NCI-H82 treated with DMSO at 0.1 percent for 48 hours (cell line): ENCODE results near the gene IL6.
A peak's percentile ranks its signal among the peaks of the same experiment; 100 is the strongest.

Experiments used
- DNase-seq: peaks from one replicate; lab custom pipeline; 2025; ENCODE audit not compliant: unreplicated experiment; lab: John Stamatoyannopoulos, UW

Gene IL6

DNA sequence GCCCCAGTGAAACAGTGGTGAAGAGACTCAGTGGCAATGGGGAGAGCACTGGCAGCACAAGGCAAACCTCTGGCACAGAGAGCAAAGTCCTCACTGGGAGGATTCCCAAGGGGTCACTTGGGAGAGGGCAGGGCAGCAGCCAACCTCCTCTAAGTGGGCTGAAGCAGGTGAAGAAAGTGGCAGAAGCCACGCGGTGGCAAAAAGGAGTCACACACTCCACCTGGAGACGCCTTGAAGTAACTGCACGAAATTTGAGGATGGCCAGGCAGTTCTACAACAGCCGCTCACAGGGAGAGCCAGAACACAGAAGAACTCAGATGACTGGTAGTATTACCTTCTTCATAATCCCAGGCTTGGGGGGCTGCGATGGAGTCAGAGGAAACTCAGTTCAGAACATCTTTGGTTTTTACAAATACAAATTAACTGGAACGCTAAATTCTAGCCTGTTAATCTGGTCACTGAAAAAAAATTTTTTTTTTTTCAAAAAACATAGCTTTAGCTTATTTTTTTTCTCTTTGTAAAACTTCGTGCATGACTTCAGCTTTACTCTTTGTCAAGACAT is 574 bp upstream of the IL6 start:
- DNase-seq = peak; percentile 21

DNA sequence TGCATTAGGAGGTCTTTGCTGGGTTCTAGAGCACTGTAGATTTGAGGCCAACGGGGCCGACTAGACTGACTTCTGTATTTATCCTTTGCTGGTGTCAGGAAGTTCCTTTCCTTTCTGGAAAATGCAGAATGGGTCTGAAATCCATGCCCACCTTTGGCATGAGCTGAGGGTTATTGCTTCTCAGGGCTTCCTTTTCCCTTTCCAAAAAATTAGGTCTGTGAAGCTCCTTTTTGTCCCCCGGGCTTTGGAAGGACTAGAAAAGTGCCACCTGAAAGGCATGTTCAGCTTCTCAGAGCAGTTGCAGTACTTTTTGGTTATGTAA is 675 bp downstream of the IL6 start:
- DNase-seq = no peak

DNA sequence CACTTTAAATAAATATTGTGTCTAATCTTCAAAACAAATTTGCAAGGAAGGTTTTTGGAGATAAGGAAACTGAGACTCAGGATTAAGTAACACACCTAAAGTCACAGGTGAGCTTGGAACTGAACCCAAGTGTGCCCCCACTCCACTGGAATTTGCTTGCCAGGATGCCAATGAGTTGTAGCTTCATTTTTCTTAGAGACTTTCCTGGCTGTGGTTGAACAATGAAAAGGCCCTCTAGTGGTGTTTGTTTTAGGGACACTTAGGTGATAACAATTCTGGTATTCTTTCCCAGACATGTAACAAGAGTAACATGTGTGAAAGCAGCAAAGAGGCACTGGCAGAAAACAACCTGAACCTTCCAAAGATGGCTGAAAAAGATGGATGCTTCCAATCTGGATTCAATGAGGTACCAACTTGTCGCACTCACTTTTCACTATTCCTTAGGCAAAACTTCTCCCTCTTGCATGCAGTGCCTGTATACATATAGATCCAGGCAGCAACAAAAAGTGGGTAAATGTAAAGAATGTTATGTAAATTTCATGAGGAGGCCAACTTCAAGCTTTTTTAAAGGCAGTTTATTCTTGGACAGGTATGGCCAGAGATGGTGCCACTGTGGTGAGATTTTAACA is 1.5 kb downstream of the IL6 start:
- no peak for DNase-seq

DNA sequence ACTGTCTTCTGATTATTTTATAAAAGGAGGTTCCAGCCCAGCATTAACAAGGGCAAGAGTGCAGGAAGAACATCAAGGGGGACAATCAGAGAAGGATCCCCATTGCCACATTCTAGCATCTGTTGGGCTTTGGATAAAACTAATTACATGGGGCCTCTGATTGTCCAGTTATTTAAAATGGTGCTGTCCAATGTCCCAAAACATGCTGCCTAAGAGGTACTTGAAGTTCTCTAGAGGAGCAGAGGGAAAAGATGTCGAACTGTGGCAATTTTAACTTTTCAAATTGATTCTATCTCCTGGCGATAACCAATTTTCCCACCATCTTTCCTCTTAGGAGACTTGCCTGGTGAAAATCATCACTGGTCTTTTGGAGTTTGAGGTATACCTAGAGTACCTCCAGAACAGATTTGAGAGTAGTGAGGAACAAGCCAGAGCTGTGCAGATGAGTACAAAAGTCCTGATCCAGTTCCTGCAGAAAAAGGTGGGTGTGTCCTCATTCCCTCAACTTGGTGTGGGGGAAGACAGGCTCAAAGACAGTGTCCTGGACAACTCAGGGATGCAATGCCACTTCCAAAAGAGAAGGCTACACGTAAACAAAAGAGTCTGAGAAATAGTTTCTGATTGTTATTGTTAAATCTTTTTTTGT is 2.3 kb downstream of the IL6 start:
- no peak for DNase-seq

DNA sequence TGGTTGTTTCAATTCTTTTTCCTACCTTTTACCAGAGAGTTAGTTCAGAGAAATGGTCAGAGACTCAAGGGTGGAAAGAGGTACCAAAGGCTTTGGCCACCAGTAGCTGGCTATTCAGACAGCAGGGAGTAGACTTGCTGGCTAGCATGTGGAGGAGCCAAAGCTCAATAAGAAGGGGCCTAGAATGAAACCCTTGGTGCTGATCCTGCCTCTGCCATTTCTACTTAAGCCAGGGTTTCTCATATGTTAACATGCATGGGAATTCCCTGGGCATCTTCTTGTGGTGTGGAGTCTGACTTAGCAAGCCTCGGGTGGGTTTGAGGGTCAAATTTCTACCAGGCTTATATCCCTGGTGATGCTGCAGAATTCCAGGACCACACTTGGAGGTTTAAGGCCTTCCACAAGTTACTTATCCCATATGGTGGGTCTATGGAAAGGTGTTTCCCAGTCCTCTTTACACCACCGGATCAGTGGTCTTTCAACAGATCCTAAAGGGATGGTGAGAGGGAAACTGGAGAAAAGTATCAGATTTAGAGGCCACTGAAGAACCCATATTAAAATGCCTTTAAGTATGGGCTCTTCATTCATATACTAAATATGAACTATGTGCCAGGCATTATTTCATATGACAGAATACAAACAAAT is 3.2 kb downstream of the IL6 start:
- DNase-seq = no peak

DNA sequence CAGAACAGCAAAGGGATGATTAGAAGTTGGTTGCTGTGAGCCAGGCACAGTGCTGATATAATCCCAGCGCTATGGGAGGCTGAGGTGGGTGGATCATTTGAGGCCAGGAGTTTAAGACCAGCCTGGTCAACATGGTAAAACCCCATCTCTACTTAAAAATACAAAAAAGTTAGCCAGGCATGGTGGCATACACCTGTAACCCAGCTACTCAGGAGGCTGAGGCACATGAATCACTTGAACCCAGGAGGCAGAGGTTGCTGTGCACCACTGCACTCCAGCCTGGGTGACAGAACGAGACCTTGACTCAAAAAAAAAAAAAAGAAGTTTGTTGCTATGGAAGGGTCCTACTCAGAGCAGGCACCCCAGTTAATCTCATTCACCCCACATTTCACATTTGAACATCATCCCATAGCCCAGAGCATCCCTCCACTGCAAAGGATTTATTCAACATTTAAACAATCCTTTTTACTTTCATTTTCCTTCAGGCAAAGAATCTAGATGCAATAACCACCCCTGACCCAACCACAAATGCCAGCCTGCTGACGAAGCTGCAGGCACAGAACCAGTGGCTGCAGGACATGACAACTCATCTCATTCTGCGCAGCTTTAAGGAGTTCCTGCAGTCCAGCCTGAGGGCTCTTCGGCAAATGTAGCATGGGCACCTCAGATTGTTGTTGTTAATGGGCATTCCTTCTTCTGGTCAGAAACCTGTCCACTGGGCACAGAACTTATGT is 4.1 kb downstream of the IL6 start:
- DNase-seq = no peak

DNA sequence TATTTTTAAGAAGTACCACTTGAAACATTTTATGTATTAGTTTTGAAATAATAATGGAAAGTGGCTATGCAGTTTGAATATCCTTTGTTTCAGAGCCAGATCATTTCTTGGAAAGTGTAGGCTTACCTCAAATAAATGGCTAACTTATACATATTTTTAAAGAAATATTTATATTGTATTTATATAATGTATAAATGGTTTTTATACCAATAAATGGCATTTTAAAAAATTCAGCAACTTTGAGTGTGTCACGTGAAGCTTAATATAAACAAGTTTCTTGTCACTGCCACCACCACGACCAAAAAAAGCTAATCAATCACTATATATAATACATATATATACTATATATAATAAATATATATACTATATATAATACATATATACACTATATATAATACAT is 4.8 kb downstream of the IL6 start:
- no peak for DNase-seq

DNA sequence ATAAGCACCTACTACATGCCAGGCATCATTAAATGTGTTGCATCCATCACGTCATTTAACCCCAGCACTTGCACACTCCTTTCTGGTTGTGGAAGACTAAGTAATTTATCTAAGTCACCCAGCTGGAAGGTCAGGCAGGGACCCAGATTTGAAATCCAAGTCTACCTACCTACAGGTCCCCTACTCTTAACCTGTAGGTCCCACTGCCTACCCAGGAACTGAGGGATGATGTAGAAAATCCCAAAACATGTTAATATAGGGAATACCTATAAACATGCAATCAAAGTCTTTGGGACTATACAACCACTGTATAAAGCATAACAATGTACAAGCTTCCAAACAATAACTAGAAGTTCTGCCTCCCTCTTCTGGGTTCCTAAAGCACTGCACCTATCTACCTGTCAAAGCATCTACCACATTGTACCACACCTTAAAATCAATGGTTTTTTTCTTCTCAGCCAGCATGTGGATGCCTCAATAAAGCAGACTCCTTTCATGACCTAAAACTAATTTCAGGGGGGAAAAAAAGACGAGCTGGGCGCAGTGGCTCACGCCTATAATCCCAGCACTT is 5.6 kb downstream of the IL6 start:
- no peak for DNase-seq

DNA sequence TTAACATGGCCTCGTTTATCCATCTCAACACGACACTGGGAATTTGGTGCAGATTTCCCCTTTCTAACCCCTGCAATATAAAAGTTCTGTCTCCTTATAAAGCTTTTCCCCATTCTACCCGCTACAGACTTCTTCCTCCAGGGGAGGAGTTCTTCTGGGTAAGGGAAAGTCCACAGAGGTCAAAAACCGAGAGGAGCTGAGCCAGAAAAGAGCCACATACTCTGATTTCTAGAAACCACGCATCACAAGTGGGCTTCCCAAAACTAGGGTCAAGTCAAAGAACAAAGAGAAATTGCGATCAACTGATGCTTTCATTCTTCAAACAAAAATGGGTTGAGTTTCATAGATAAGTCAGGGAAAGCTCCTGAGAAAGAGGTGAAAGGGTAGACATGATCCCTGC is 6.8 kb downstream of the IL6 start:
- no peak for DNase-seq

DNA sequence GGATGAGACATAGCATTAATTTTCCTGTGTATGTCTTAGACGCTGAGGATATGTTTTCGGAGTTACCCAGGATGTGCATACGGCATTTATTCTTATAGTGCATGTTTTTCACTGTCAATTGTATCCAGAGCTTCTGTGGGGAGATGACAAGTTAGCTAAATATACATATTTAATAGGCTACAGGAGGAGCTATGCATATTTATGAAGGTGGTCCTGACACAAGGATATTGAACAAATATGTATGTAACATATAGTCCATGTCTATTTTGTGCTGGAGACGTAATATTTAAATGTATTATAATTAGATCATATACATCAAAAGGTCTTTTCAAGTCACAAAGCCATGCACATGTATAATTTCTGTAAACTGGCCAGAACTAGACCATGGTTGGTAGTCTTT is 16.0 kb downstream of the IL6 start:
- DNase-seq = no peak

DNA sequence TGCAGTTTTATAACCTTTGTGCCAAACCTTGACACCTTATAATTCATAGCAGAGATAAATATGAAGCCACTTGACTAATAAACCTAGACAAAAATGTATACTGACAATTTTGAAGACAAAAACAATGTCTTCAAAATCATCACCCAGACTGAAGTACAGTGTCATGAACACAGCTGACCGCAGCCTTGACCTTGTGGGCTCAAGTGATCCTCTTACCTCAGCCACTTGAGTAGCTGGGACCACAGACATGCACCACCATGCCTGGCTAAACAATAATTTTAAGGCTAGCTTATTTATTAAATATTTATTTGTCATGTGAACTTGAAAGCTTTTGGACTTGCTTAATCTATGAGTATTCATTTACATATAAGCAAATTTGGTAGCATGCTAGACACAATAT is 24.3 kb downstream of the IL6 start:
- DNase-seq = no peak

DNA sequence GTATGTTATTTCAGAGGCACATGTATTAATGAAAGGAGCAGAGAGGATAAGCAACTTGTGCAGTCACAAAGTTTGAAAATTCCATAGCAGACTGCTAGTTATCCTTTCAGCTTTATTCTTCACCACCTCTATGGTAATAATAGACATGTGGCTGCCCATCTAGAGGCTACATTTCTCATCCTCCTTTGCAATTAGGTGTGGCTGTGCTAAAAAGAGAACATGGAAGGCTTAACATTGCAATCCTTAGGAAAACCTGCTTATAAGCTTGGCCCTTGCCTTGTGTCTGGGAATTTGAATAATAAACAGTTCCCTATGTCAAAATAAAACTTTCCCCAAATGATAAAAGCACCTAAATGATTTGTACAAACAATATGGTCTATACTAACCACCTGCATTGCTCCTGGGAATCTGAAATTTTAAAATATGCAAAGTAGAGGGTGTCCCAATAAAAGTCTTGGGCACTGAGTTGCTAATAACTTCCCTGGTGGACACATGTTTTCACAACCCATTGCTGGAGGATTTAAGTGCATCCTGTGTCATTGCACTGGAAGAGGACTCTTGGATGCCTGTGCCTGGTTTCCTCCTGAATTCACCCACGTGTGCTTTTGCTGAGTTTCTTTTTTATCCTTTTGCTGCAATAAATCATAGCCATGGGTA is 30.5 kb downstream of the IL6 start:
- DNase-seq = no peak

DNA sequence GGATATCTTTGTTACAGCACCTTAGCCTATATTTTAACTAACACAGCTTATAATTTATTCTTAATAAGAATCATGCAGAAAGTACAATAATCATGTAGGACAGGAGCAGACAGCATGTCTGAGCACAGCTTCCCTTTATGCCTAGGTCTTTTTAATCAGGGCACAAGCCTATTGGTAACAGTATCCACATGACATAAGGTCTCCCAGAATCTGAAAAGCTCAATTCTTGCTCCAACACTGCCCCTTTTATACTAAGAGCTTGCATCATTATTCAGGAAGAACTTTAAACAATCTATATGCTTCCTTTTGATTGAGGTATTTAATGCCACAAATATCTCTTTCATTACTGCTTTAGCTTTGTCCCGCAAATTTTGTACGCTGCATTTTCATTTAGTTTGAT is 31.6 kb downstream of the IL6 start:
- DNase-seq = no peak

DNA sequence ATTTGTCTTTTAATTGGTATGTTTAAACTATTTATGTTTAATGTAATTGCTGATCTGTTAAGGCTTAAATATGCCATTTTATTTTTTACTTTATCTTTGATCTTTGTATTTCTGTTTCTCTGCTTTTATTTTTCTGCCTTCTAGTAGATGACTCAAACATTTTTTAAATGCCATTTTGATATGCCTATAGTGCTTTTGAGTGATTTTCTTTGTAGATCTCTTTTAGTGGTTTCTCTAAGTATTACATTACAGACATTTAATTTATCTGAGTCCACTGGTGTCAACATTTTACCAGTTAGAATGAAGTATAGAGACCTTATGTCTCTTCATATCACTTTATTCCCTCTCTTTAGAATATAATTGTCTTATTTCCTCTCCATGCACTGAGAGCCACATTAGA is 32.7 kb downstream of the IL6 start:
- no peak for DNase-seq

DNA sequence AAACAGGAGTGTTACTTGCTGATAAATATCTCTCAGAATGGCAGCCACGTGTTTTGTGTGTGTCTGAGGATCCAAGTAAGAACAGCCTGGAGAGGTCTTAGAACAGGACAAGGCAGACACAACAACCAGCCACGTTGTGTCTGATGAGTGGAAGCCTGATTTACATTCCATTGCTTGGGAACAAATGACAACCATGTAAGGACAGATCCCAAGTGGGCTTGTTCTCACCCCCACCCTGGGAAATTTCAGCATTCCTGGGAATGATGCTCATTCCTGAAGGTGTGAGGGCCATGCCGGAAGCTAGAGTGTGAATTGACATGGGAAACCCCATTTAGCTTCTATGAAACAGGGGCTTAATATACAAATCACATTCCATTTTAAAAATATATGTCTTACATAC is 35.9 kb downstream of the IL6 start:
- DNase-seq = no peak

DNA sequence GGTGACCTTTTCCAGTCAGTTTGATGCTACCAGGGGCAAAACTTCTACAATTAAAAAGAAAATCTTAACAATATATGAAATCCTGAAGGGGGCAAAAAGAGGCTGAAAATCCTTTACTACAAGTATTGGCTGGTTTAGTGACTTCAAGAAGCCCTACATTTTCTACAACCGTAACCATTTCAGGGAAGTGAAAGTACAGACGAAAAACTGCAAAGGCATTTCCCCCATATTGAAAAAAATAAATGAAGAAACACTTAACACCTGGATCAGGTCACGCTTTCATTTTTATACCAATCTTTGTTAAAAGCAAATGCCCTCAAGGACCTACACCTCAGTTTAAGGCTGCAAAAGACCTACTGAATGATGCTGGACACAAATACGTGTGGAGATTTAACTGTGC is 38.6 kb downstream of the IL6 start:
- DNase-seq = no peak

DNA sequence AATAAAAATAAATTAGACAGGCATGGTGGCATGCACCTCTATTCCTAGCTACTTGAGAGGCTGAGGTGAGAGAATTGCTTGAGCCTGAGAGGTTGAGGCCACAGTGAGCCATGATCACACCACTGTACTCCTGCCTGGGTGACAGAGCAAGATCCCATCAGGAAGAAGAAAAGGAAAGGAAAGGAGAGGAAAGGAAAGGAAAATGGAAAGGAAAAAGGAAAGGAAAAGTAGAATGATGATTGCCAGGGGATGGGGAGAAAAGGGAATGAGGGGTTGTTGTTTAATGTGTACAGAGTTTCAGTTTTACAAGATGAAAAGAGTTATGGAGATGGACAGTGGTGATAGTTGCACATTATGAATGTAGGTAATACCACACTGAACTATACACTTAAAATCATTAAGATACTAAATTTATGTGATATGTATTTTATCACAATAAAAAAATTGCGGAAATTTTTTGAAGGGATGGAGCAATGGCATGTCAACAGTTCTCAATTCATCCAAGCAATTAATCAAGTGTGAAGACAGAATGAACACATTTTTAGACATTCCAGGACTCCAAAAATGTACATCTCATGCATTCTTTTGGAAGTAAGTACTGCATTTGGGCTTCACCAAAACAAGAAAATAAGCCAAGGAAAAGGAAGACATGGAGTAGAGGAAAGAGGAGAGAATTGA is 44.3 kb downstream of the IL6 start:
- DNase-seq = no peak

DNA sequence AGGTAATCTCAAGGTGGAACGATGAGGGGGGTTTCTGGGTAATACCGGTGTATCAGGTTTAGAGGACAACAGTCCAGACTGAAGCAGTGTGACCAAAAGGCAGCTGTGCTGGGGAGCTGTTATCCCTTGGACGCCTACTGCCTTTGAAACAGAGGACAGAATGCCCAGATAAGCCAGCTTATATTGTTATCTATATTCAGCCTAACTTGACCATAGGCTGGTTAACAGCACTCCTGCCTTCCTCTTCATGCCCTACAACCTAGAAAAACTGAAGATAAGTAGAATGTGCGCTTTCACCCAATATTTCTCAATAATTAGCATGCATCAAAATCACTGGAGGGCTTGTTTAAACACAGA is 44.9 kb downstream of the IL6 start:
- no peak for DNase-seq

DNA sequence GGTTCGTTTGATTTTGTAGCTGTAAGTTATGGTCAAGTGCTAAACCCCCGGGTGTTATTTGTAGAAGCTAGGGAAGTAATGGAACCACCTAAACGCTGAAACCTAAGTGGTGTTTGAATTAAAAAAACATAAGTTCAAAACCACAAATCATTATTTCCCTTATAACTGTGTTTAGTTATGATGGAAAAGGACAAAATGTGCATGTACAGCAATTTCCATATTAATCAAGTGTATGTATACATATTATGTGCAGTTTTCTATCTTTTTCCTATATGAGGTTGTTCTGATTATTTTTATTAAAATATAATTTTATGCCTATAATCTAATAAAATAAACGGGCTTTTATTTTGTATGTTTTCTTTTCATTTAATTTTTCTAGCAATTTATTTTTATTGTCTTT is 45.9 kb downstream of the IL6 start:
- no peak for DNase-seq

DNA sequence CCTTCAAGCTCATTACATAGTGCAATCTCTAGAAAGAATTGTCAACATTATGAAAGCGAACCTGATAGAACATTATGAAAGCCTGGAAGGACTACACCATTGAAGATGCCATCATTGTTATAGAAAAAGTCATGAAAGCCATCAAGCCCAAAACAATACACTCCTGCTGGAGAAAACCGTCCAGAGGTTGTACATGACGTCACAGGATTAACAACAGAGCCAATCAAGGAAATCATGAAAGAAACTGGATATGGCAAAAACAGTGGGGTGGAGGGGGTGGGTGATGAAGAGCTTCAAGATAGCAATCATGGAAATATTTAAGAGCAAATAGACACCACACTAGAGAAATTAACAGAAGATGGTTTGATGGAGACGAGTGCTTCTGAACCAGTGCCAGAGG is 50.0 kb downstream of the IL6 start:
- no peak for DNase-seq
